HG02938 (cell line): Measurements from ENCODE around the gene CCDC78.
"Not testable (repeated sequence)": the region's sequence is repeated elsewhere in the genome, so short reads cannot be mapped to it uniquely, and the experiment has no call there.

Experiments used
- ATAC-seq: cut with Tn5 transposase; IDR thresholded peaks from one replicate; pipeline ENCODE4 v1.9.1; 2021; ENCODE audit warnings: mild to moderate bottlenecking, moderate library complexity; ENCODE audit not compliant: unreplicated experiment

CCDC78 gene

GRCh38 chr16:761625-762513 lies 35.6 kb upstream of the CCDC78 start:
- no peak for ATAC-seq

- no peak for ATAC-seq
Measured at GRCh38 chr16:760545-761343, 34.5 kb upstream of the CCDC78 start, which contains the start of gene MSLN. Gene MSLN, plus strand, starts transcription at chr16:760734. Its CDS starts 1,947 bp downstream, at chr16:762681.

GRCh38 chr16:760065-760464 lies 33.8 kb upstream of the CCDC78 start:
- no peak for ATAC-seq

GRCh38 chr16:759110-759910 lies 33.1 kb upstream of the CCDC78 start:
- ATAC-seq = no peak

- ATAC-seq = no peak
Measured at GRCh38 chr16:756428-756827, 30.2 kb upstream of the CCDC78 start.

- ATAC-seq = no peak
Measured at GRCh38 chr16:754656-755055, 28.4 kb upstream of the CCDC78 start.

GRCh38 chr16:754121-754607 lies 27.9 kb upstream of the CCDC78 start:
- ATAC-seq = not testable (repeated sequence)

- no peak for ATAC-seq
Measured at GRCh38 chr16:752007-752312, 25.7 kb upstream of the CCDC78 start.

GRCh38 chr16:751152-752006 lies 25.1 kb upstream of the CCDC78 start:
- no peak for ATAC-seq

- no peak for ATAC-seq
Measured at GRCh38 chr16:750485-750884, 24.2 kb upstream of the CCDC78 start.

GRCh38 chr16:749010-749409 lies 22.8 kb upstream of the CCDC78 start:
- no peak for ATAC-seq

- ATAC-seq = no peak
Measured at GRCh38 chr16:747978-748746, 21.9 kb upstream of the CCDC78 start.

- ATAC-seq = no peak
Measured at GRCh38 chr16:746637-747036, 20.4 kb upstream of the CCDC78 start.

GRCh38 chr16:745739-746138 lies 19.5 kb upstream of the CCDC78 start:
- no peak for ATAC-seq

- ATAC-seq = no peak
Measured at GRCh38 chr16:743794-744500, 17.7 kb upstream of the CCDC78 start.

GRCh38 chr16:742894-743293 lies 16.7 kb upstream of the CCDC78 start:
- ATAC-seq = not testable (repeated sequence)

- ATAC-seq = no peak
Measured at GRCh38 chr16:741986-742629, 15.9 kb upstream of the CCDC78 start.

GRCh38 chr16:740764-741505 lies 14.7 kb upstream of the CCDC78 start, which contains the start of gene CIAO3:
Gene CIAO3, minus strand, starts transcription at chr16:740997. Its CDS starts 12 bp downstream, at chr16:740985.
- peak; percentile 53 for ATAC-seq
